ENCODE data around the gene SLC35A3.

- TF ChIP-seq POLR2AphosphoS5 (IDR thresholded peaks at IDR 0.05; ENCODE audit: low read depth, low read length) (no peak), EGR1 (IDR thresholded peaks at IDR 0.05; ENCODE audit: low read depth) (no peak), CTCF (IDR thresholded peaks at IDR 0.05 in 2 of 3, conservative IDR thresholded peaks at IDR 0.05 in 1 of 3; ENCODE audit: borderline replicate concordance in 1 of 3, insufficient read depth in 1 of 3, low read depth in 2 of 3, low read length in 2 of 3) (no peak), ELF1 (IDR thresholded peaks at IDR 0.05; ENCODE audit: borderline replicate concordance, low read depth) (no peak), POLR2A (IDR thresholded peaks at IDR 0.05; ENCODE audit: borderline replicate concordance, extremely low read depth, insufficient read depth, insufficient read length) (no peak)
Measured at GRCh38 chr1:100019220-100019619, 49.4 kb downstream of the SLC35A3 start.
